Measurements from ENCODE around the gene UMAD1. TPM values are rescaled to one million over a fixed set of nuclear protein-coding genes. Genes with fewer than 3 reads are reported as not detected.

UMAD1 gene
- total and polyA plus RNA-seq, 2 of the 13 experiments (the other 11 are each of a cell fraction or from before 2014, with no cell fraction given) = 16.8 to 17.6 TPM

DNA sequence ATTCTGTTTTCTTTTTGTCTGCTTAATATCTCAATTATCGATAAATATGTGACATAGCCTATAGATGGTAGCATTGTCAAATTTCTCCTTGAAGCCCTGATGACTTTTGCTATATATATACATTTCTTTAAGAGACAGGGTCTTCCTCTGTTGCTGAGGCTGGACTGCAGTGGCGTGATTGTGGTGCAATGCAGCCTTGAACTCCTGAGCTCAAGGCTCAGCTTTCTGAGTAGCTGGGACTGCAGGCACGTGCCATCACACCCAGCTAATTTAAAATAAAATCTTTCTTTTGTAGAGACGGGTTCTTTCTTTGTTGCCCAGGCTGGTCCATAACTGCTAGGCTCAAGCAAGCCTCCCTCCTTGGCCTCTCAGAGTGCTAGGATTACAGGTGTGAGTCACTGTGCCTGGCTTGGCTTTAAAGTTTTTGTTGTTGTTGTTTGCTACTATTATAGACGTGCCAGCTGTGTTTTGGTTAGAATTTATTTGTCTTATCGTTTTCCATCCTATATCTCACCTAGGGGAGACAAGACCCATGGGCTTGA lies 7.0 kb downstream of the UMAD1 start (continued):
- TF ChIP-seq, protein P1, sequence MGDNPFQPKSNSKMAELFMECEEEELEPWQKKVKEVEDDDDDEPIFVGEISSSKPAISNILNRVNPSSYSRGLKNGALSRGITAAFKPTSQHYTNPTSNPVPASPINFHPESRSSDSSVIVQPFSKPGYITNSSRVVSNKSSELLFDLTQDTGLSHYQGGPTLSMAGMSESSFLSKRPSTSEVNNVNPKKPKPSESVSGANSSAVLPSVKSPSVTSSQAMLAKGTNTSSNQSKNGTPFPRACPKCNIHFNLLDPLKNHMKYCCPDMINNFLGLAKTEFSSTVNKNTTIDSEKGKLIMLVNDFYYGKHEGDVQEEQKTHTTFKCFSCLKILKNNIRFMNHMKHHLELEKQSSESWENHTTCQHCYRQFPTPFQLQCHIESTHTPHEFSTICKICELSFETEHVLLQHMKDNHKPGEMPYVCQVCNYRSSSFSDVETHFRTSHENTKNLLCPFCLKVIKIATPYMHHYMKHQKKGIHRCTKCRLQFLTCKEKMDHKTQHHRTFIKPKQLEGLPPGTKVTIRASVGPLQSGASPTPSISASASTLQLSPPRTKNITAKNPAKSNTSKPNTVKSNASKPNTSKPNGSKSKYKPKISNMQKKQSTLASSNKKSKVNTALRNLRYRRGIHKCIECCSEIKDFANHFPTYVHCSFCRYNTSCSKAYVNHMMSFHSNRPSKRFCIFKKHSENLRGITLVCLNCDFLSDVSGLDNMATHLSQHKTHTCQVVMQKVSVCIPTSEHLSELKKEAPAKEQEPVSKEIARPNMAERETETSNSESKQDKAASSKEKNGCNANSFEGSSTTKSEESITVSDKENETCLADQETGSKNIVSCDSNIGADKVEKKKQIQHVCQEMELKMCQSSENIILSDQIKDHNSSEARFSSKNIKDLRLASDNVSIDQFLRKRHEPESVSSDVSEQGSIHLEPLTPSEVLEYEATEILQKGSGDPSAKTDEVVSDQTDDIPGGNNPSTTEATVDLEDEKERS (CRISPR knock-in tag; IDR thresholded peaks at IDR 0.05) = no peak
- TF ChIP-seq CREB1 (IDR thresholded peaks at IDR 0.05) = no peak
- no peak for TF ChIP-seq CREB1 (CRISPR knock-in tag; IDR thresholded peaks at IDR 0.05)
- no peak for TF ChIP-seq NCOA1 (CRISPR knock-in tag; IDR thresholded peaks at IDR 0.05)
- TF ChIP-seq ZNF543 (CRISPR knock-in tag; IDR thresholded peaks at IDR 0.05) = no peak
- TF ChIP-seq, protein P2, sequence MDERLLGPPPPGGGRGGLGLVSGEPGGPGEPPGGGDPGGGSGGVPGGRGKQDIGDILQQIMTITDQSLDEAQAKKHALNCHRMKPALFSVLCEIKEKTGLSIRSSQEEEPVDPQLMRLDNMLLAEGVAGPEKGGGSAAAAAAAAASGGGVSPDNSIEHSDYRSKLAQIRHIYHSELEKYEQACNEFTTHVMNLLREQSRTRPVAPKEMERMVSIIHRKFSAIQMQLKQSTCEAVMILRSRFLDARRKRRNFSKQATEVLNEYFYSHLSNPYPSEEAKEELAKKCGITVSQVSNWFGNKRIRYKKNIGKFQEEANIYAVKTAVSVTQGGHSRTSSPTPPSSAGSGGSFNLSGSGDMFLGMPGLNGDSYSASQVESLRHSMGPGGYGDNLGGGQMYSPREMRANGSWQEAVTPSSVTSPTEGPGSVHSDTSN (CRISPR knock-in tag; IDR thresholded peaks at IDR 0.05) = no peak
- TF ChIP-seq SOX6 (IDR thresholded peaks at IDR 0.05) = no peak
- peak; percentile 64 for TF ChIP-seq SOX6 (CRISPR knock-in tag; IDR thresholded peaks at IDR 0.05)
- TF ChIP-seq, protein P3, sequence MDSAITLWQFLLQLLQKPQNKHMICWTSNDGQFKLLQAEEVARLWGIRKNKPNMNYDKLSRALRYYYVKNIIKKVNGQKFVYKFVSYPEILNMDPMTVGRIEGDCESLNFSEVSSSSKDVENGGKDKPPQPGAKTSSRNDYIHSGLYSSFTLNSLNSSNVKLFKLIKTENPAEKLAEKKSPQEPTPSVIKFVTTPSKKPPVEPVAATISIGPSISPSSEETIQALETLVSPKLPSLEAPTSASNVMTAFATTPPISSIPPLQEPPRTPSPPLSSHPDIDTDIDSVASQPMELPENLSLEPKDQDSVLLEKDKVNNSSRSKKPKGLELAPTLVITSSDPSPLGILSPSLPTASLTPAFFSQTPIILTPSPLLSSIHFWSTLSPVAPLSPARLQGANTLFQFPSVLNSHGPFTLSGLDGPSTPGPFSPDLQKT (CRISPR knock-in tag; IDR thresholded peaks at IDR 0.05; ENCODE audit: borderline replicate concordance) = no peak
- TF ChIP-seq MED1 (CRISPR knock-in tag; IDR thresholded peaks at IDR 0.05) = no peak
- TF ChIP-seq SIN3B (IDR thresholded peaks at IDR 0.05; ENCODE audit: low read length) = no peak
- TF ChIP-seq ZNF432 (CRISPR knock-in tag; IDR thresholded peaks at IDR 0.05; ENCODE audit: borderline replicate concordance) = no peak
- no peak for TF ChIP-seq KDM3A (CRISPR knock-in tag; IDR thresholded peaks at IDR 0.05; ENCODE audit: low read depth)
- no peak for TF ChIP-seq ZNF232 (CRISPR knock-in tag; IDR thresholded peaks at IDR 0.05; ENCODE audit: borderline replicate concordance)
- TF ChIP-seq ZIK1 (CRISPR knock-in tag; IDR thresholded peaks at IDR 0.05; ENCODE audit: borderline replicate concordance, low read depth) = no peak
- TF ChIP-seq PCBP1 (IDR thresholded peaks at IDR 0.05; ENCODE audit: borderline replicate concordance, low read depth, low read length) = no peak
- TF ChIP-seq, protein P4, sequence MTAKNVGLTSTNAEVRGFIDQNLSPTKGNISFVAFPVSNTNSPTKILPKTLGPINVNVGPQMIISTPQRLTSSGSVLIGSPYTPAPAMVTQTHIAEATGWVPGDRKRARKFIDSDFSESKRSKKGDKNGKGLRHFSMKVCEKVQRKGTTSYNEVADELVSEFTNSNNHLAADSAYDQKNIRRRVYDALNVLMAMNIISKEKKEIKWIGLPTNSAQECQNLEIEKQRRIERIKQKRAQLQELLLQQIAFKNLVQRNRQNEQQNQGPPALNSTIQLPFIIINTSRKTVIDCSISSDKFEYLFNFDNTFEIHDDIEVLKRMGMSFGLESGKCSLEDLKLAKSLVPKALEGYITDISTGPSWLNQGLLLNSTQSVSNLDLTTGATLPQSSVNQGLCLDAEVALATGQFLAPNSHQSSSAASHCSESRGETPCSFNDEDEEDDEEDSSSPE (CRISPR knock-in tag; IDR thresholded peaks at IDR 0.05) = peak; percentile 44; the same call in 1 of the 2 replicates
- peak; percentile 48; the same call in 1 of the 2 replicates for TF ChIP-seq FOSL2 (CRISPR knock-in tag; IDR thresholded peaks at IDR 0.05)
- peak; percentile 15; the same call in 1 of the 2 replicates for TF ChIP-seq PHF21A (CRISPR knock-in tag; IDR thresholded peaks at IDR 0.05)
- TF ChIP-seq DR1 (CRISPR knock-in tag; IDR thresholded peaks at IDR 0.05) = no peak
- TF ChIP-seq, protein P5, sequence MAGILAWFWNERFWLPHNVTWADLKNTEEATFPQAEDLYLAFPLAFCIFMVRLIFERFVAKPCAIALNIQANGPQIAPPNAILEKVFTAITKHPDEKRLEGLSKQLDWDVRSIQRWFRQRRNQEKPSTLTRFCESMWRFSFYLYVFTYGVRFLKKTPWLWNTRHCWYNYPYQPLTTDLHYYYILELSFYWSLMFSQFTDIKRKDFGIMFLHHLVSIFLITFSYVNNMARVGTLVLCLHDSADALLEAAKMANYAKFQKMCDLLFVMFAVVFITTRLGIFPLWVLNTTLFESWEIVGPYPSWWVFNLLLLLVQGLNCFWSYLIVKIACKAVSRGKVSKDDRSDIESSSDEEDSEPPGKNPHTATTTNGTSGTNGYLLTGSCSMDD (CRISPR knock-in tag; IDR thresholded peaks at IDR 0.05) = no peak
